Measurements from ENCODE around the gene TET2. TPM values are rescaled to one million over a fixed set of nuclear protein-coding genes. Genes with fewer than 3 reads are reported as not detected.
"Not testable (repeated sequence)": the region's sequence is repeated elsewhere in the genome, so short reads cannot be mapped to it uniquely, and the experiment has no call there.

The TET2 gene
- total RNA-seq, 2 experiments from 2014 or later: 0.19 TPM; not detected in 1

DNA sequence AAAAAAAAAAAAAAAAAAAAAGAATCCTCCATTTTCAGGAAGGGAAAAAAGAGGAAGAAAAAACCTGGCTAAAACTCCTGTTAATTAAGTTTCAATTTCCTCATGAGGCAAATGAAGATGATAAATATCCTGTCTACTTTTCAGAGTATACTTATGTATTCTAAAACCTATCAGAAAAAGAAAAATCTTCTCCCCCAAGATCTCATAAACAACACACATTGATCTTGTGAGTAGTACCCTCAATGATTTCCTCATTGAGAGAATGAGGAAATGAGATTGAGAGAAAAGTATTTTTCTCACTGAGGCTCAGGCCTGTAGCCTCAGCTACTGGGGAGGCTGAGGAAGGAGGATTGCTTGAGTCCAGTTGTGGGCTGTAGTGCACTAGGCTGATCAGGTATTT, 146.7 kb downstream of the TET2 start:
- no peaks in the 10 kb centered on the region for H3K9me3 ChIP-seq (ENCODE audit: low read length)
- H3K4me3 ChIP-seq (ENCODE audit: low read depth, low read length, poor library complexity, severe bottlenecking): no peak overlapping the region
- no peaks in the 10 kb centered on the region for H3K4me1 ChIP-seq (ENCODE audit: insufficient read depth, low read length, poor library complexity, severe bottlenecking)
- no TSS peak for BruUV-seq (replicated peaks)
- H3K4me2 ChIP-seq (ENCODE audit: low read length): no peak overlapping the region
- TF ChIP-seq, protein P1, sequence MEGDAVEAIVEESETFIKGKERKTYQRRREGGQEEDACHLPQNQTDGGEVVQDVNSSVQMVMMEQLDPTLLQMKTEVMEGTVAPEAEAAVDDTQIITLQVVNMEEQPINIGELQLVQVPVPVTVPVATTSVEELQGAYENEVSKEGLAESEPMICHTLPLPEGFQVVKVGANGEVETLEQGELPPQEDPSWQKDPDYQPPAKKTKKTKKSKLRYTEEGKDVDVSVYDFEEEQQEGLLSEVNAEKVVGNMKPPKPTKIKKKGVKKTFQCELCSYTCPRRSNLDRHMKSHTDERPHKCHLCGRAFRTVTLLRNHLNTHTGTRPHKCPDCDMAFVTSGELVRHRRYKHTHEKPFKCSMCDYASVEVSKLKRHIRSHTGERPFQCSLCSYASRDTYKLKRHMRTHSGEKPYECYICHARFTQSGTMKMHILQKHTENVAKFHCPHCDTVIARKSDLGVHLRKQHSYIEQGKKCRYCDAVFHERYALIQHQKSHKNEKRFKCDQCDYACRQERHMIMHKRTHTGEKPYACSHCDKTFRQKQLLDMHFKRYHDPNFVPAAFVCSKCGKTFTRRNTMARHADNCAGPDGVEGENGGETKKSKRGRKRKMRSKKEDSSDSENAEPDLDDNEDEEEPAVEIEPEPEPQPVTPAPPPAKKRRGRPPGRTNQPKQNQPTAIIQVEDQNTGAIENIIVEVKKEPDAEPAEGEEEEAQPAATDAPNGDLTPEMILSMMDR (conservative IDR thresholded peaks at IDR 0.05; ENCODE audit: low read length): no peak
- no peak for TF ChIP-seq EZH2phosphoT487 (IDR thresholded peaks at IDR 0.05; ENCODE audit: borderline replicate concordance, low read depth, low read length)
- no peak overlapping the region for H2AFZ ChIP-seq (ENCODE audit: low read length)
- no peaks in the 10 kb centered on the region for H3K36me3 ChIP-seq (ENCODE audit: insufficient read depth, low read length)
- H3K27ac ChIP-seq (ENCODE audit: low read depth, low read length, poor library complexity, severe bottlenecking): no peak overlapping the region
- H3K9me2 ChIP-seq (ENCODE audit: insufficient read depth, low read length): no peaks in the 10 kb centered on the region
- no peaks in the 10 kb centered on the region for H3K79me2 ChIP-seq (ENCODE audit: insufficient read depth, low read depth, low read length)
- intact Hi-C loops (cut with micrococcal nuclease; ENCODE audit: unreplicated experiment): no loop called here
- no peak for DNase-seq (ENCODE audit: low spot score)
- CTCF ChIA-PET (ENCODE audit: unreplicated experiment): no interaction called here
- H4K20me1 ChIP-seq (ENCODE audit: insufficient read depth, low read length): no peaks in the 10 kb centered on the region
- POLR2A ChIA-PET: no interaction called here

DNA sequence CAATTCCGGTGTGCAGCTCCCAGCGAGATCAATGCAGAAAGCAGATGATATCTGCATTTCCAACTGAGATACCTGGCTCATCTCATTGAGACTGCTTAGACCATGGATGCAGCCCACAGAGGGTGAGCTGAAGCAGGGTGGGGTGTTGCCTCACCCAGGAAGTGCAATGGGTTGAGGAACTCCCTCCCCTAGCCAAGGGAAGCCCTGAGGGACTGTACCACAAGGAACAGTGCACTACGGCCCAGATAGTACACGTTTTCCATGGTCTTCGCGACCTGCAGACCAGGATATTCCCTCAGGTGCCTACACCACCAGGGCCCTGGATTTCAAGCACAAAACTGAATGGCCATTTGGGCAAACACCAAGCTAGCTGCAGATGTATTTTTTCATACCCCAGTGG, 150.0 kb downstream of the TET2 start:
- no peak overlapping the region for H3K27ac ChIP-seq (ENCODE audit: low read depth, low read length, poor library complexity, severe bottlenecking)
- no peak for TF ChIP-seq EZH2phosphoT487 (IDR thresholded peaks at IDR 0.05; ENCODE audit: borderline replicate concordance, low read depth, low read length)
- TF ChIP-seq, protein P1 (conservative IDR thresholded peaks at IDR 0.05; ENCODE audit: low read length): no peak
- no peak for DNase-seq (ENCODE audit: low spot score)
- intact Hi-C loops (cut with micrococcal nuclease; ENCODE audit: unreplicated experiment): no loop called here
- H3K9me3 ChIP-seq (ENCODE audit: low read length): no peaks in the 10 kb centered on the region
- H3K36me3 ChIP-seq (ENCODE audit: insufficient read depth, low read length): no peaks in the 10 kb centered on the region
- H3K4me1 ChIP-seq (ENCODE audit: insufficient read depth, low read length, poor library complexity, severe bottlenecking): no peaks in the 10 kb centered on the region
- no peaks in the 10 kb centered on the region for H3K79me2 ChIP-seq (ENCODE audit: insufficient read depth, low read depth, low read length)
- no peak overlapping the region for H3K4me2 ChIP-seq (ENCODE audit: low read length)
- no peak overlapping the region for H3K4me3 ChIP-seq (ENCODE audit: low read depth, low read length, poor library complexity, severe bottlenecking)
- BruUV-seq (replicated peaks): no TSS peak
- no peaks in the 10 kb centered on the region for H4K20me1 ChIP-seq (ENCODE audit: insufficient read depth, low read length)
- H3K9me2 ChIP-seq (ENCODE audit: insufficient read depth, low read length): no peaks in the 10 kb centered on the region
- no peak overlapping the region for H2AFZ ChIP-seq (ENCODE audit: low read length)
- CTCF ChIA-PET (ENCODE audit: unreplicated experiment): no interaction called here
- POLR2A ChIA-PET: interaction anchor here (0.6 kb wide), 1 partner anchor 1292 kb away, joined by 3 read pairs; no protein-coding TSS in a partner anchor

DNA sequence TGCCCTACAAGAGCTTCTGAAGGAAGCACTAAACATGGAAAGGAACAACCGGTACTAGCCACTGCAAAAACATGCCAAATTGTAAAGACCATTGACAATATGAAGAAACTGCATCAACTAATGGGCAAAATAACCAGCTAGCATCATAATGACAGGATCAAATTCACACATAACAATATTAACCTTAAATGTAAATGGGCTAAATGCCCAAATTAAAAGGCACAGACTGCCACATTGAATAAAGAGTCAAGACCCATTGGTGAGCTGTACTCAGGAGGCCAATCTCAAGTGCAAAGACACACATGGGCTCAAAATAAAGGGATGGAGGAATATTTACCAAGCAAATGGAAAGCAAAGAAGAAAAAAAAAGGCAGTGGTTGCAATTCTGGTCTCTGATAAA, 152.4 kb downstream of the TET2 start:
- H3K36me3 ChIP-seq (ENCODE audit: insufficient read depth, low read length); H3K79me2 ChIP-seq (ENCODE audit: insufficient read depth, low read depth, low read length); H3K9me3 ChIP-seq (ENCODE audit: low read length); intact Hi-C loops (cut with micrococcal nuclease; ENCODE audit: unreplicated experiment); CTCF ChIA-PET (ENCODE audit: unreplicated experiment); H3K4me2 ChIP-seq (ENCODE audit: low read length); H3K4me1 ChIP-seq (ENCODE audit: insufficient read depth, low read length, poor library complexity, severe bottlenecking); BruUV-seq (replicated peaks); H3K4me3 ChIP-seq (ENCODE audit: low read depth, low read length, poor library complexity, severe bottlenecking); DNase-seq (ENCODE audit: low spot score); POLR2A ChIA-PET; H3K9me2 ChIP-seq (ENCODE audit: insufficient read depth, low read length); H3K27ac ChIP-seq (ENCODE audit: low read depth, low read length, poor library complexity, severe bottlenecking); H2AFZ ChIP-seq (ENCODE audit: low read length); H4K20me1 ChIP-seq (ENCODE audit: insufficient read depth, low read length): not testable (repeated sequence)
